Esophagus muscularis mucosa (tissue), 4 donors: ENCODE measurements around the gene MYO1D. TPM values are rescaled to one million over a fixed set of nuclear protein-coding genes. Genes with fewer than 3 reads are reported as not detected.
A peak's percentile ranks its signal among the peaks of the same experiment; 100 is the strongest.

Experiments
- DNase-seq: peaks from one replicate; pipeline ENCODE4 v3.0.0-alpha.2; 2017; ENCODE audit errors: extremely low spot score
- H3K27ac ChIP-seq, 4 donors: fragments of 200-600 bp; sonication (generic); replicated peaks in 1 of 4; 1 replicate in 3 of 4; 2 replicates in 1 of 4; pipeline ENCODE4 v1.5.1; 2016 to 2019; ENCODE audit warnings: mild to moderate bottlenecking in 1 of 4
- H3K27me3 ChIP-seq, 4 donors: fragments of 200-600 bp; sonication (generic); one replicate each; pipeline versions ENCODE4 v1.5.1 to v1.6.0; 2016 to 2019
- H3K36me3 ChIP-seq, 4 donors: fragments of 200-600 bp; sonication (generic); one replicate each; pipeline ENCODE4 v1.5.1; 2016 to 2019
- H3K4me1 ChIP-seq, 4 donors: fragments of 200-600 bp; sonication (generic); one replicate each; pipeline ENCODE4 v1.5.1; 2016 to 2019
- H3K4me3 ChIP-seq, 4 donors: fragments of 200-600 bp; sonication (generic); 1 replicate in 2 of 4; 2 replicates in 2 of 4; pipeline ENCODE4 v1.5.1; 2016 to 2019; ENCODE audit warnings: mild to moderate bottlenecking in 4 of 4, moderate library complexity in 1 of 4
- H3K9me3 ChIP-seq, 4 donors: fragments of 200-600 bp; sonication (generic); 1 replicate in 3 of 4; 2 replicates in 1 of 4; pipeline ENCODE4 v1.5.1; 2016 to 2019
- EP300 ChIP-seq: sonication (generic); formaldehyde crosslinking; IDR thresholded peaks from one replicate; pipeline ENCODE4 v1.6.1; 2017; ENCODE audit warnings: antibody characterized with exemption
- POLR2A ChIP-seq: fragments of 450-650 bp; IDR thresholded peaks from one replicate; pipeline ENCODE4 v1.6.1; 2017; ENCODE audit warnings: antibody characterized with exemption, moderate library complexity, mild to moderate bottlenecking, low read depth
- POLR2AphosphoS5 ChIP-seq, 2 donors: sonication (generic); formaldehyde crosslinking; IDR thresholded peaks; one replicate each; pipeline ENCODE4 v1.6.1; 2017; ENCODE audit warnings: antibody characterized with exemption in 2 of 2
- WGBS: methylation state at CpG from one replicate; pipeline ENCODE4 v1.1.5; 2018; 5-methylcytosine and 5-hydroxymethylcytosine counted together
- intact Hi-C: fragments of 100-400 bp; cut with DNase I; formaldehyde crosslinking; loops from one replicate; pipeline ENCODE4 v1.15.1; 2023
- total RNA-seq, 4 donors: library from RNA; depleted of rRNA; stranded (reverse); fragments of >200 nt; gene quantifications; one replicate each; pipeline versions ENCODE4 v1.1.0 to v1.2.1, GENCODE V29; 2016
- TF ChIP-seq, protein P1 (sequence below), 3 experiments: fragments of 200-600 bp in 2 of 3; fragments of 450-650 bp in 1 of 3; sonication (generic) in 2 of 3; IDR thresholded peaks; one replicate each; pipeline ENCODE4 v1.5.1; 2017 to 2019; ENCODE audit warnings: antibody characterized with exemption in 3 of 3, mild to moderate bottlenecking in 2 of 3, moderate library complexity in 1 of 3

The MYO1D gene
- total RNA-seq, 4 donors from 2014 or later, result 27.3 to 30.3 (median 29.0) TPM

DNA sequence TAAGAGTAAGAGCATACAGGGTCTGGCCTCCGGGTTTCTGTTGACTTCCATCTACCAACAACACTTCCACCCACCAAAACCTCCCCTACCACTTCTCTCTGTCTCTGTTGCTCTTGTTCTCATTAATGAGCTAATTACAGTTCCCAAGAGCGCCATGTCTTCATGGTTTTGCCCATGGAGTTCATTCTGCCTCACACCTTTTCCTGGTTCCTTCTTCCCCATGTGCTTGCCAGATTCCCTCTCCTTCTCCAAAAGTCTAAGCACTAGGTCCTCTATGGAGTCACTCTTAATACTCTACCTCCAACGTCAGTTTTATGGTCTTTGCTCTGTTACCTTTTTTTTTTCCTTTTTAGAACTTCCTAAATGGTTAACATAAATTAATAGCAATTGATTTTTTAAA, 92.8 kb downstream of the MYO1D start:
- intact Hi-C loops, result loop anchor here (5.0 to 10.0 kb wide), 3 partner anchors 131 to 971 kb away; no protein-coding TSS in a partner anchor
- Histone ChIP-seq H3K36me3 (no peaks in the 10 kb centered on the region), H3K27ac (no peak overlapping the region), H3K4me3 (no peak overlapping the region), H3K4me1 (no peaks in the 10 kb centered on the region), H3K9me3 (no peaks in the 10 kb centered on the region), H3K27me3 (no peaks in the 10 kb centered on the region)
- DNase-seq, result no peak
- WGBS, result 80% methylated on average over 3 of the region's 3 CpGs
- TF ChIP-seq POLR2AphosphoS5 (IDR thresholded peaks at IDR 0.05), result no peak
- TF ChIP-seq, protein P1, sequence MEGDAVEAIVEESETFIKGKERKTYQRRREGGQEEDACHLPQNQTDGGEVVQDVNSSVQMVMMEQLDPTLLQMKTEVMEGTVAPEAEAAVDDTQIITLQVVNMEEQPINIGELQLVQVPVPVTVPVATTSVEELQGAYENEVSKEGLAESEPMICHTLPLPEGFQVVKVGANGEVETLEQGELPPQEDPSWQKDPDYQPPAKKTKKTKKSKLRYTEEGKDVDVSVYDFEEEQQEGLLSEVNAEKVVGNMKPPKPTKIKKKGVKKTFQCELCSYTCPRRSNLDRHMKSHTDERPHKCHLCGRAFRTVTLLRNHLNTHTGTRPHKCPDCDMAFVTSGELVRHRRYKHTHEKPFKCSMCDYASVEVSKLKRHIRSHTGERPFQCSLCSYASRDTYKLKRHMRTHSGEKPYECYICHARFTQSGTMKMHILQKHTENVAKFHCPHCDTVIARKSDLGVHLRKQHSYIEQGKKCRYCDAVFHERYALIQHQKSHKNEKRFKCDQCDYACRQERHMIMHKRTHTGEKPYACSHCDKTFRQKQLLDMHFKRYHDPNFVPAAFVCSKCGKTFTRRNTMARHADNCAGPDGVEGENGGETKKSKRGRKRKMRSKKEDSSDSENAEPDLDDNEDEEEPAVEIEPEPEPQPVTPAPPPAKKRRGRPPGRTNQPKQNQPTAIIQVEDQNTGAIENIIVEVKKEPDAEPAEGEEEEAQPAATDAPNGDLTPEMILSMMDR (IDR thresholded peaks at IDR 0.05), result no peak
- no peak for TF ChIP-seq EP300
- no peak for TF ChIP-seq POLR2A

- WGBS, result 0% methylated on average over 3 of the region's 3 CpGs
- intact Hi-C loops, result loop anchor here (5.0 to 10.0 kb wide), 3 partner anchors 131 to 971 kb away; no protein-coding TSS in a partner anchor
- Histone ChIP-seq H3K9me3 (no peaks in the 10 kb centered on the region), H3K27ac (no peak overlapping the region), H3K36me3 (no peaks in the 10 kb centered on the region), H3K27me3 (no peaks in the 10 kb centered on the region), H3K4me3 (no peak overlapping the region), H3K4me1 (no peaks in the 10 kb centered on the region)
- TF ChIP-seq, protein P1 (IDR thresholded peaks at IDR 0.05), result peak; percentile 74 to 84 (median 78)
- TF ChIP-seq POLR2AphosphoS5 (IDR thresholded peaks at IDR 0.05) (no peak), EP300 (no peak), POLR2A (no peak)
- DNase-seq, result no peak
Observed at GRCh38 chr17:32783602-32784001, 93.3 kb downstream of the MYO1D start.

DNA sequence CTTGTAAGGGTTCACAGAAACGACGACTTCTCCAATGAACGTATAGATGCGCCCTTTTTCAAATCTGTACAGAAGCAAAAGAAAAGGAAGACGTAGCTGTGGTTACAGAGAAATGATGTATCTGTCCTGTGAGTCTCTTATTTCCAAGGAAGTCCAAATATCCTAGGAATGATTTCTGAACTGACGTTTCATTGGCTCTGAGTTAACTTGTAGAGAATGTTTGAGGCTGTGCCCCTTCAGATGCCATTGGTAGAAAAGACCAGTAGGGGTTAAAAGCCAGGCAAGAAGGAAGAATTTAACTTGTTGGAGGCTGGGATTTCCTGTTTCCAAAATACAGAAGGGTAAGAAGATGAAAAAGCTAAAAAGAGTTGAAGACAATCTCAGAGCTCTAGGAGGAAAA, 96.2 kb downstream of the MYO1D start:
- Histone ChIP-seq H3K4me3 (no peak overlapping the region), H3K27me3 (no peaks in the 10 kb centered on the region), H3K9me3 (no peaks in the 10 kb centered on the region), H3K4me1 (no peaks in the 10 kb centered on the region), H3K36me3 (no peaks in the 10 kb centered on the region), H3K27ac (no peak overlapping the region)
- TF ChIP-seq, protein P1 (IDR thresholded peaks at IDR 0.05), result no peak
- TF ChIP-seq POLR2A (no peak), POLR2AphosphoS5 (IDR thresholded peaks at IDR 0.05) (no peak), EP300 (no peak)
- 83% methylated on average over 6 of the region's 6 CpGs for WGBS
- intact Hi-C loops, result loop anchor here (5.0 to 10.0 kb wide), 3 partner anchors 134 to 974 kb away; no protein-coding TSS in a partner anchor
- DNase-seq, result no peak

DNA sequence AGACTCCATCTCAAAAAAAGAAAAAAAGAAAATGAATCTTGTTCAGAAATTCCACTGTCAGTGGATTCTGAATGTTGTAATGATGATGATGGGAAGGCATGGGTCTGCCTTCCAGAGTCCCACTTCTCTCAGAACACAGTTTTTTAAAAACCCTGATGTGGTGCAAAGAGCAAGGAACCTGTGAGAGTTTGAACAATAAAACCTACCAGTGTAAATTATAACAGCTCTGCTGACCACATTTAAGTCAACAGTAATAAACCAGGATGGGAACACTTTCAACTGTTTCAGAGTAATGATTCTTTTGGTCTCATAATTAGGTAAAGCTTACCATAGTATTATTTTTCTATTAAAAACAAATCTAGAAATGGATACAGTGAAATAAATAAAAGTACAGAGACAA, 99.0 kb downstream of the MYO1D start:
- Histone ChIP-seq H3K4me3 (no peak overlapping the region), H3K36me3 (no peaks in the 10 kb centered on the region), H3K27ac (no peak overlapping the region), H3K27me3 (no peaks in the 10 kb centered on the region), H3K4me1 (no peaks in the 10 kb centered on the region), H3K9me3 (no peaks in the 10 kb centered on the region)
- no peak for TF ChIP-seq POLR2AphosphoS5 (IDR thresholded peaks at IDR 0.05)
- no peak for TF ChIP-seq POLR2A
- TF ChIP-seq, protein P1 (IDR thresholded peaks at IDR 0.05), result no peak
- TF ChIP-seq EP300, result no peak
- intact Hi-C loops, result no loop called here
- no peak for DNase-seq

DNA sequence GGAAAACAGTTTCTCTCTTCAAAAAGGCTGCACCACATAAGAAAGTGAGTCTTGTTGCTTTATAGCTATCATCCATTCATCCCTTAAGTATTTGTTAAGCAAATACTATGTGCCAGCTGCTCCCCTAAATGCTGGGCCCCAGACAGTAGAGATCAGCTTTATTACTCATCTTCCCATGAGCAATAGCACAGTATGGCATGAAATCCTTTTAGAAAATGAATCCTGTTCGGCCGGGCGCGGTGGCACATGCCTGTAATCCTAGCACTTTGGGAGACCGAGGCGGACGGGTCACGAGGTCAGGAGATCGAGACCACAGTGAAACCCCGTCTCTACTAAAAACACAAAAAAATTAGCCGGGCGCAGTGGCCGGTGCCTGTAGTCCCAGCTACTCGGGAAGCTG, 99.5 kb downstream of the MYO1D start:
- Histone ChIP-seq H3K4me1 (no peaks in the 10 kb centered on the region), H3K4me3 (no peak overlapping the region), H3K27me3 (no peaks in the 10 kb centered on the region), H3K9me3 (no peaks in the 10 kb centered on the region), H3K27ac (no peak overlapping the region), H3K36me3 (no peaks in the 10 kb centered on the region)
- 97% methylated on average over 14 of the region's 14 CpGs for whole genome bisulfite sequencing
- TF ChIP-seq POLR2AphosphoS5 (IDR thresholded peaks at IDR 0.05), result no peak
- TF ChIP-seq POLR2A, result no peak
- TF ChIP-seq, protein P1 (IDR thresholded peaks at IDR 0.05), result no peak
- no peak for TF ChIP-seq EP300
- intact Hi-C loops, result no loop called here
- no peak for DNase-seq
